HG03457 (cell line): ENCODE measurements around the gene HSF2BP.
"Not testable (repeated sequence)": the region's sequence is repeated elsewhere in the genome, so short reads cannot be mapped to it uniquely, and the experiment has no call there.

Experiments used
- ATAC-seq: cut with Tn5 transposase; IDR thresholded peaks from one replicate; pipeline ENCODE4 v1.9.1; 2021; ENCODE audit warnings: moderate number of reproducible peaks; ENCODE audit not compliant: unreplicated experiment

Gene HSF2BP

DNA sequence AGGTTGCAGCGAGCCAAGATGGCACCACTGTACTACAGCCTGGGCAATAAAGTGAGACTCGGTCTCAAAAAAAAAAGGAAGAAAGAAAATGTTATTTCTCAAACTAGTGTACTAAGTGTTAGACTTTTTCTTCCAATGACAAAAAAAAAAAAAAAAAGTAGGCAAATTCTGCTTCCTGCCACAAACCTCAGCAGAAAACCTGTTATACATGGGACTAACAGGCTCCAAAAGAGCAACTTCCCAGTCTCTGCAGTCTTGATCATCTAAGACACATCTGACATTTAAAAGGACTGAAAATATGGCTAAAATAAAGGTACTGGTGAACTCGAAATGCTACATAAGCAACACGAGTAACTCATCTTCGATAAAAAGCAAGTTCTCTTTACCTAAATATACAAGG, 59.6 kb downstream of the HSF2BP start:
- no peak for ATAC-seq

DNA sequence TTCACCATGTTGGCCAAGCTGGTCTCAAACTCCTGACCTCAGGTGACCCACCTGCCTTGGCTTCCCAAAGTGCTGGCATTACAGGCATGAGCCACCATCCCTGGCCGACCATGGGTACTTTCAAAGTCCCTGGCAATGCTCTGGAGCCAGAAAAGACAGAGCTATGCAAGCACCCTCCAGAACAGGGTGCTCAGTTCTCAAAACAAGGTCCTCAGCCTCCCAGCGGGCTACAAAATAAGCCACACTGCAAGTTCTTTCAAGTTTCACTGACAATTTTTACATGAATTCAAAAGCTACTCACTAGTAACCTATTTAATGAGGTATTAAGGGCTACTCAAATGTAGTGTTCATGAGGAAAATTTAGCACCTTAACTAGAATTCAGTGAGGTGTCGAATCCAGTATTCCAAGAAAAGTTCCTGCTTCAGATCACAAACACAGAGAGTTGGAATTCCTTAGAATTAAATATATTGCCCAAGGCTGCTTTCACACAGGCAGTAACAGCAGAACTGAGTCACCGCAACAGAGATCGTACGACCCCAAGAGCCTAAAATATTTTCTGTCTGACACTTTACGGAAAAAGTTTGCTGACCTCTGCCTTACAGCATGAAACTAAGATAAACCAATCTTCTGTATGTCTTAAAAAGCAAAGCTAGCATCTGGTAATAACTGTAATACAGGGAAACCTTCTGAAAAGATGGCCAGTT, 60.7 kb downstream of the HSF2BP start:
- ATAC-seq = no peak

DNA sequence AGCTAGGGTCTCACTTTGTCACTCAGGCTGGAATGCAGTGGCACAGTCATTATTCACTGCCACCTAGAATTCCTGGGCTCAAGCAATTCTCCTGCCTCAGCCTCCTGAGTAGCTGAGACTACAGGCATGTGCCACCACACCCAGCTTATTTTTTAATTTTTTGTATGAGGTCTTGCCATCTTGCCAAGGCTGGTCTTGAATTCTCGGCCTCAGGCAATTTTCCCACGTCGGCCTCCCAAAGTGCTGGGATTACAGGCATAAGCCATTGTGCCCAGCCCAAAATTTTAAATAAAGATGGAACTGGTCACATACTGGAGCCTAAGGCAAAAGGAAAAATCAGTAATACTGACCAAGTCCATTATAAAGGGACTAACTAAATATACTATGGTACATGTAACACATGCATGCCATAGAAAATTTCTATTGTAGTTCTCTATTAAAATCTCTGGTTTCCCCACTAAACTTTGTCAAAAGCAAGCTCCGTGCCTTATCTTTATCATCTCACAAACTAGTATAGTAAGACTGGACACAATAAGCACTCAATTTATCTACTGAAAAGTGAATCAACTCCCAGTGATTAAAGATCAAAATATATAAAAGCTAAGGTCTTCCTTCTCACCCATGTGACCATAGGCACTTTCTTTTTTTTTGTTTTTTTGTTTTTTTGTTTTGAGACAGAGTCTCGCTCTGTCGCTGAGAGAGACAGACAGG, 61.6 kb downstream of the HSF2BP start:
- no peak for ATAC-seq

DNA sequence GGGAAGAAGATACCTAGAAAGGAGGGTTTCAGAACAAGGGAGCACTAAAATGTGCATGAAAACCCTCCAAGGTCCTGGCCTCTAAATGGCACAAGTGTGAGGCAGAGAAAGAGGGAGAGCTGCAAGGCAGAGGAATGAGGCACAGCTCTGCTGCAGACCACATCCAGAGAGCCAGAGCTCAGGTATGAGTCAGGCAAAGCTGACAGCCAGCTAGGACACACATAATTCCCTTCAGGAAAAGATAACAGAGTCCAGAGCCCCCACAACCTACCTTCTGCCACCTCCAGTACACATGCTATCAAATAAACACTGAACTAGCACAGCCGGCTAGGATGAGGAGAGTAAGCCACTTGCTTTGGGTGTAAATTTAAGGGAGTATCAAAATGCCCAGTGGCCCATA, 62.2 kb downstream of the HSF2BP start:
- ATAC-seq = no peak

DNA sequence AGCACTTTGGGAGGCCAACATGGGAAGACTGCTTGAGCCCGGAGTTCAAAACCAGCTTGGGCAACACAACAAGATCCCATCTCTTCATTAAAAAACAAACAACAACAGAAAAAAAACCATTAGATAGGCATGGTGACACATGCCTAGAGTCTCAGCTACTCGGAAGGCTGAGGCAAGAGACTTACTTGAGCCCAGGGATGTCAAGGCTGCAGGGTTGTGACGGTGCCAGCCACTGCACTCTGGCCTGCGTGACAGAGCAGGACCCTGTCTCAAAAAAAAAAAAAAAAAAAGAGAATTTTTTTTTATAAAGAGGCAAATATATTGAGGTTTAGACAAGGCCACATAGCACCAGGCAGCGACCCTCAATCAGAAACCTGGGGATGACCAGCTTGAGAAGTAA, 62.7 kb downstream of the HSF2BP start:
- ATAC-seq = no peak

DNA sequence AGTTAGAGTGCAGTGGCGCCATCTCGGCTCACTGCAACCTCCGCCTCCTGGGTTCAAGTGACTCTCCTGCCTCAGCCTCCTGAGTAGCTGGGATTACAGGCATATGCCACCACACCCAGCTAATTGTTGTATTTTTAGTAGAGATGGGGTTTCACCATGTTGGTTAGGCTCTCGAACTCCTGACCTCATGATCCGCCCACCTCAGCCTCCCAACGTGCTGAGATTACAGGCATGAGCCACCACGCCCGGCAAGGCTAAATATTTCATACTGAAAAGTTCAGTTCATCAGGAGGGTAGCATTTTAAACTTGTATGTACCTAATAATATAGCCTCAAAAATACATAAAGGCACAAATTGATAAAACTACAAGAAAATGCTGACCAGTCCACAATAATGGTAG, 63.5 kb downstream of the HSF2BP start:
- not testable (repeated sequence) for ATAC-seq

DNA sequence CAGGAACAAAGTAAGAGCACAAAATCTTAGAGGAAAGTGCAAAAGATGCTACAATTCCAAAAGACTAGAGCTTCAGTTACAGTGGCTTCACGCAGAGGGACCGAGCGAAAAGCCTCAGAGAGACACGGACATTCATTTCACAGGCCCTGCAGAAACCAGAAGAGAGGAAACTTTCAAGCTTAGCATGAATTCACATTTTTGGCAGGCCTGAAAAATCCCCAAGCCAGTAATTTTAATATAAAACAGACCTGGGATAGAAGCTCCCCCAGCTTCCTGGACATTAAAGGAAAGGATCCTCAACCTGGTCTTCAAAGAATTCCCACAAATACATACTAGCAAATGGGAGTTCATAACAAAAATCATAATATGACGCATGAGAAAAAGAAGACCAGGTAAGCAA, 66.2 kb downstream of the HSF2BP start:
- ATAC-seq = no peak

DNA sequence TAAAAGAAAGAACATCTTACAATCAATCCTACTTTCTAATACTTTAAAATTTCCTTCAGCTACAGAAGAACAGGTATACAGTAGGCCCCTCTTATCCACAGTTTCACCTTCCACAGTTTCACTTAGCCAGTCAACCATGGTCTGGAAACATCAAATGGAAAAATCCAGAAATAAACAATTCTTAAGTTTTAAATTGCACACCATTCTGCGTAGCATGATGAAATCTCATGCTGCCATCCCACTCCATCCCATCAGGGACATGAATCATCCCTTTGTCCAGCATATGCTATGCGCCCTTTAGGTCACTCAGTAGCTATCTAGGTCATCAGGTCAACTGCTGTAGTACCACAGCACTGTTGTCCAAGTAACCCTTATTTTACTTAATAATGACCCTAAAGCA, 67.7 kb downstream of the HSF2BP start:
- ATAC-seq = no peak

DNA sequence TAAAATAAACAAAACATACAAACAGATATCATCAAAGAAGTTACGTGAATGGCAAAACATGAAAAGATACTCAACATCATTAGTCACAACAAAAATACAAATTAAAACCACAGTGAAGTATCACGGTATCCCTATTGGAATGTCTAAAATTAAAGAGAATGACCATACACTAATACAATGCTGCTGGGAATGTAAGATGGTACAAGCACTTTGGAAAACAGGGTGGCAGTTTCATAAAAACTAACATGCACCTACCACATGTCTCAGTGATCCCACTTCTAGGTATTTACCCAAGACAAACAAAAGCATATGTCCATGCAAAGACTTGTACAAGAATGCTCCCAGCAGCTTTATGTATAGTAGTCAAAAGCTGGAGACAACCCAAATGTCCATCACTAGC, 69.1 kb downstream of the HSF2BP start:
- no peak for ATAC-seq

DNA sequence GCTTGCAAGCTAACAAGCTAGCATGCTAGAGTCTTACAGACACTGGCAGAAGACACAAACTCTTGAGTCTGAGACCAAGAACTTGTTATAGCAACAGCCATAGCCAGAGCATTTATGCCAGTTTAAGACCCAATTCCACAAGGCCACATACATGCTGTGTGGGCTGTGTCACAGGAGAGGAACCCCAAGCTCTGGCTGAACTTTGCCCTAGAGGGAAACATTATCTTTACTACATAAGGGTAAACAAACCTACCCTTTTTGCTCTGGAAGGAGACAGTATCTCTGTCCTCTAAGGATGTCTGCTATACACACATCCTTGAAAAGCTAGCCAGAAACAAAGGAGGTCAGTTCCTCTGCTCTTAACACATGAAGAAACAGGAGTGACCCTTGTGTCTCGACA, 70.3 kb downstream of the HSF2BP start:
- no peak for ATAC-seq

DNA sequence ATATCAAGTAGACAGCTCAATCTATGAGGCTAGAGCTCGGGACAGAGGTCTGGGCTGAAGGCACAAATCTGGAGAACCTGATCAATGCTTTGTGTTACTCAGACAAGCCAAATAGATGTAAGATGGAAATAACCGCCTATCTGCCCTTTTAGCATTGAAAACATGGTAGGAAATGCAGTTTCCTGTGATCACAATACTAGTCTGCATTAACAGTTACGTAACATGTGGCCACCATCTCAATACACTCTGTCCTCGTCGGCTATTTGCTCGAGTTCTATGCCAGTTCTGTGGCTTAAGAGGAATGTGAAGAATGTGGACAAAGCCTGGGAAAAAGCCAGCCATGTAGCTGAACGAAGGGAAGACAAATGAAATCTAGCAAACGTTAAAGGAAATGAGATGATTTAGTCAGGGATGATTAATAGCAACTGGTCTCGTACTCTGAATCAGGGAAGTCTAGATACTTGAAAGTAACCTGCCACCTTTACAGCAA, 73.3 kb downstream of the HSF2BP start:
- ATAC-seq = no peak

DNA sequence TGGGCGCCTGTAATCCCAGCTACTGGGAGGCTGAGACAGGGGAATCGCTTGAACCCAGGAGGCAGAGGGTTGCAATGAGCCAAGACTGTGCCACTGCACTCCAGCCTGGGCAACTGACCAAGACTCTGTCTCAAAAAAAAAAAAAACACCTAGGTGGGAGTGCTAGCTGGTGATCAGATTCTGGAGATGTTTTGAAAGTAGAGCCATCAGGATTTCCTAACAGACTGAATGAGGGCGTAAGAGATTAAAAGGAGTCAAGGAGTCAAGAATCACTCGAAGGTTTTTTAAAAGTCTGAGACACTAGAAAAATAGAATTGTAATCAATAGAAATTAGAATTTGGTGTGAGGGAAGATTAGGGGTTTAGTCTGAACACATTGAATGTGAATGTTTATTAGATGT, 73.8 kb downstream of the HSF2BP start:
- ATAC-seq = no peak

DNA sequence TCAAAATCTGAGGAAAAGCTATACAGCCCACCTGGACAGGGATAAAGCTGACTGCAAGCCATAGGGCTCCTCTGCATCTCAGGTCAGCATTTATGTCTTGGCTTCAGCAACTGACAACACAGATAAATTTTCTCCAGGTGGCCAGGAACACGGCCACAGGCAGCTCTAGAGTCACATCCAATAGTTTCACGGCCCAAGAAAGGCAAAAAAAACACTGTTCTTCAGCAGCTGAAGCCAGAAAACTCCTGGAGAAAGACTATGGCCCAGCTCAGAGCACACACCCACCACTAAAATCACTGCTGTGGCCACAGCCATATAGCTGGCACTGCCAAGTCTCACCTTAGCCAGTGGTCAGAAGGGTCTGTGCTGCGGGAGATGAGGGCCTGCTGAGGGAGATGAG, 77.8 kb downstream of the HSF2BP start:
- ATAC-seq = no peak

DNA sequence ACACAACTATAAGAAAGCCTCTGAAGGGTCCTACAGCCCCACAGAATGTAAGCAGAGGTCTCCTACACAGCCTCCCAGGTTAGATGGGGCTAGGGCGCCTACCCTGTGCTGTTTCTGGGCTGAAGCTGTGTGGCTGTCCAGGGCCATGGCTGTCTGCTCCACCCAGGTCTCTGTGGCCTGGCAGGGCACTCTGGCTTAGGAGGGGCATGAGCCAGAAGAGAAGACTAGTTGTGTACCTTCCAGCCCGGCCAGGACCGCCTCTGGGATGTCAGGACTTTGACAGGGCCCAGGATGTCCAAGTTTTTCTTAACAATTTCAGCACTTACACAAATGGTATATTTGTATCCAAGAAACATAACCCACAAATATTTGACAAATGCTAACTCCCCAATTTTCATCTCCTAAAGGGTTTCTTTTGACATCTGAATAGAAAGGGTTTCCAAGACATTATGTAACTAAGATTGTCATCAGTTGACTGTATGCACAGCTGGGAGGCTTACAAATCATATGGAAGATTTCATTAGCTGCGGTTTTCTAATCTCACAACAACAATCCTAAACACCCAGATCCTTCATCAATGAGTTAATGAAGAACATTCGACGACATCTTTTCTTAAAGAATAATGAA, 80.5 kb downstream of the HSF2BP start:
- ATAC-seq = no peak

DNA sequence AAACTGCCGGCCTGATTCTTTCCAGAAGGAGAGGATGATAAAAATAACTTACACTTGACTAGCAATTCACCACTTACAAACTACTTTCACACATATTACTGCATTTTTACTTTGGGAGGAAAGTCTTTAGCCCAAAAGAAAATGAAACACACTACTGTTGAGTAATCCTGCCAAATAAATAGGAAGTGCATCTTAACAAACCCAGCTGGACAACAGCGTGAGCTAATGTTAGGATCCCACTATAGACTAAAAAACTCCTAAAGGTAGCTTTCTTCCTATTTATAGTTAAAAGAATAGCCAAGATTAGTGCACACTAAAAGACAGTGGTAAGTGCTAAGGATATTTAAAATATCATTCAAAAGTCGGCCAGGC, 83.8 kb downstream of the HSF2BP start:
- no peak for ATAC-seq

DNA sequence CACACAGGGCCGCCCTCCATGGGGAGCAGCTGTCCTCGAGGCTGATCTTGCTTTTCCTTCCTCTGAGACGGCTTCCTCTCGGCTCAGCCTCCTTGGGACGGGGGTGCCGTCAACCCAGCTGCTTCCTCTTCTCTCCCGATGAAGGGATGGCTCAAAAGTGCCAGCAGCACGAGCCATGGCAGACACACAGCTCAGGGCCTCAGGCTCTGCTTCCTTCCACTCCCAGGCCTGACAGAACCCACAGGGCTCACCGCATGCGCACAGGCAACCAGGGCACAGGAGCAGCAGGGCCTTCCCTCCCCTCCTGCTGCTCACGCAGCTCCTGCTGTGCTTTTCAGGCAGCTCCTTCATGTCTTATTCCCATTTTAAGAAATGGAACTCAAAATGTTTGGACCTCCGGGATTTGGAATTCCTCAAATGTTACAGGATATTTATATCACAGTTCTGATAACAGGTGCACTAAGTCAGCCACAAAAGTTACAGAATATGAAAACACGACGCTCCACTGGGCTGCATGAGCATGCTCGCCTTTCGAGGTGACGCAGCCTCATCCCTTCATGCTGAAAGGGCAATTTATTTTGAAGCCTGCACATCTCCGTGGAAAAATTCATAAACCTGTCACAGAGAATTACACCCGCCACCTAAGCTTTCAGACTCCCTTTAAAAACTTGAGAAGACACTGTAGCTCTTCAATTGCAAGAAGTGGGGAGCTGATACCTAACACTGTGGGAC, 84.4 kb downstream of the HSF2BP start:
- ATAC-seq = no peak

DNA sequence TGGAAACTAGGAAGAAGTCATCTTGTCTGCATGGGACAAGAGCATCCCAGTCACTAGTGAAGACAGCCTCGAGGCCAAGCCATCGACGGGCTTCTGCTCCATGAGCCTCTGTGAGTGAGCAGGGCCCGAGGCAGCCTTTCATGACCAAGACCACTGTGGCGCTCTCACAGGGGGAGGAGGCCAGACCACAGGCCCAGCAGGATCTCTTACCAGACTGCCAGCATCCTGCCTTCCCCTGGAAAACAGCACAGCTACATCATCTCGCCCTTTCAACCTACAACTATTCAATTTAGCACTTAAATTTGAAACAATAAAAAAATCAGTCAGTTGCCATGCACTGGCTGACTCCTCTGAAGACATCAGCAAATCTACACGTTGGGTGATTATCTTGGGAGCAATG, 85.4 kb downstream of the HSF2BP start:
- no peak for ATAC-seq

DNA sequence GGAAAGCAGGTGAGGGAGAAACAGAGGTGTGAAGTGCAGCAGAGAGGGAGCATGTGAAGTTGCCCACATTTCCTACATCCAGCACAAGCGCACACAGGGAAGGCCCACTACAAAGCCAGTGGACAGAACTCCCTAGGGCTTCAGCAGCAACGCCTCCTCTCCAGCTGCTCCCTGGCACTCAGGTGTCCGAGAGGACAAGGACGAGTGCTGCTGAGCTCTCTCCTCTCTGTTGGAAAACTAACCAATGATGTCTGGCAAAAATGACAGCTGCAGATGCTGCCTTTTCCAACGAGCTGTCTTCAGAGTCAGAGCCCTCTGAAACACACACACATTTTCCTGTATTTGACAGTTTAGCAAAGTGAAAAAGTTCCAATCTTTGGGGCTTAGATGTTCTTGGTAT, 86.8 kb downstream of the HSF2BP start:
- ATAC-seq = no peak

DNA sequence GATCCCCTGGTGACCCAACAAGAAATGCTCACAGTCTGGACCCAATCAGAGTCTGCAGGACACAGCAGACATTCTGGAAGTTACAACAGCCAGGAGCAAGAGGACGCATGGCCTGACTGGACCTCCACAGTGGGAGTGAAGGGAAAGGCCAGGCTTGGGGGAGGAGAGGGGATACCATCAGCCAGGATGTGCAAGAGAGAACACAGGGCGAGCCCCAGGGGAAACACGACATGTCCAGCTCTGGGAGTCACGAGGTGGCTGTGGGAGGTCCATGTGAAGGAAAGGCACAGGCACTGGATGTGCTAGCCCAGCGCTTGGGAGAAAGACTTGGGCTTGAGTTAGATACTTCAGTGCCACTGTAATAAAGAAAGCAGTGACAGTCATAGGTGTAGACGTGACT, 87.3 kb downstream of the HSF2BP start:
- no peak for ATAC-seq

DNA sequence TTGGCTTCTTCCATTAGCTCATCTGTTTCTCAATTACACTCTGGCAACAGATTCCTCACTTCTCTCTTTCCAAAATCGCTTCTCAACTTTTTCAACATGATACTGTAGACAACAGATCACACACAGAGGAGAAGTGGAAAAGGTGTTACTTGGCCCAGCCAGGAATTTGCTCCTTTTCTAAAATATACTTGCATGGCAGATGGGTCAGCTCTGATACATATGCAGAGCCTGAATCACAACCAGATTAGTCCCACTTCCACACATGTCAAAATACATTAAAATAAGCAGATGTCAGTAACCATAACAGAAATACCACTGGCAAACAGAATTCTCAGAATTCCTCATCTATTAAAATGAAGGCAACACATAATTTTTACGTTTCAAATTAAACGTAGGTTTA, 89.1 kb downstream of the HSF2BP start:
- ATAC-seq = not testable (repeated sequence)

DNA sequence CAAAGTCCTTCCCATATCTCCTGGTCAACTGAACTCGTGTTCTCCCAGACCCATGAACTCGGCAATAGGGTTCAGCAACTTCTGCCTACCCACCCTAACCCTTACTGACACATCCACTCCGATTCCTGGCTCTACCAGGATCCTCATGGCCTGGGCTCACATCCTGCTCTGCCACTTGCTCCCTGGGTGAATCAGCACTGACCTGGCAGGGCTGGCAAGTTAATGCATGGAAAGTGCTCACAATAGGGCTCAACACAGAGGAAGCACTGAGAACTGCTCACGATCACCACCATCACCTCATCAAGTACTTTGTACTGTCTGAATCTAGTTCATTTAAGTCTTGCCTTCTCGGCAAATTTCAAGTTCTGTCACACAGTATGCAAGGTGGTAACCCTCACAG, 96.8 kb downstream of the HSF2BP start:
- ATAC-seq = not testable (repeated sequence)

DNA sequence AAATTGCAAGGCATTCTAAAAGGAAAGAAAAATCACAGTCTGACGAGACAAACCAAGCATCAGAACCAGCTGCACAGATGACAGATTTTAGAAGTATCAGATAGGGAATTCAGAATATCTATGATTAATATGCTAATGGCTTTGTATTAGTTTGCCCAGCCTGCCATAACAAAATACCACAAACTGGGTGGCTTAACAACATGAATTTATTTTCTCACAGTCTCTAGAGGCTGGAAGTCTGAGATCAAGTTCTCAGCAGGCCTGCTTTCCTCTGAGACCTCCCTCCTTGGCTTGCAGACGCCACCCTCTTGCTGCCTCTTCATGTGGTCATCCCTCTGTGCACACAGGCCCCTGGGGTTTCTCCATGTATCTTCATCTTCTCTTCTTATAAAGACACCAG, 118.7 kb downstream of the HSF2BP start:
- not testable (repeated sequence) for ATAC-seq
